WI38 (cell line): ENCODE measurements around the gene PHF21B.
"Not testable (repeated sequence)": the region's sequence is repeated elsewhere in the genome, so short reads cannot be mapped to it uniquely, and the experiment has no call there.

Experiments used
- H3K4me3 ChIP-seq: 2 replicates; pipeline ENCODE4 v1.5.1; 2011; ENCODE audit warnings: low read depth, mild to moderate bottlenecking, control low read depth, low read length
- TF ChIP-seq, protein P1 (sequence below): IDR thresholded peaks from 2 replicates; pipeline ENCODE4 v1.5.1; 2012; ENCODE audit warnings: low read depth, mild to moderate bottlenecking, control low read depth, low read length

Gene PHF21B

DNA sequence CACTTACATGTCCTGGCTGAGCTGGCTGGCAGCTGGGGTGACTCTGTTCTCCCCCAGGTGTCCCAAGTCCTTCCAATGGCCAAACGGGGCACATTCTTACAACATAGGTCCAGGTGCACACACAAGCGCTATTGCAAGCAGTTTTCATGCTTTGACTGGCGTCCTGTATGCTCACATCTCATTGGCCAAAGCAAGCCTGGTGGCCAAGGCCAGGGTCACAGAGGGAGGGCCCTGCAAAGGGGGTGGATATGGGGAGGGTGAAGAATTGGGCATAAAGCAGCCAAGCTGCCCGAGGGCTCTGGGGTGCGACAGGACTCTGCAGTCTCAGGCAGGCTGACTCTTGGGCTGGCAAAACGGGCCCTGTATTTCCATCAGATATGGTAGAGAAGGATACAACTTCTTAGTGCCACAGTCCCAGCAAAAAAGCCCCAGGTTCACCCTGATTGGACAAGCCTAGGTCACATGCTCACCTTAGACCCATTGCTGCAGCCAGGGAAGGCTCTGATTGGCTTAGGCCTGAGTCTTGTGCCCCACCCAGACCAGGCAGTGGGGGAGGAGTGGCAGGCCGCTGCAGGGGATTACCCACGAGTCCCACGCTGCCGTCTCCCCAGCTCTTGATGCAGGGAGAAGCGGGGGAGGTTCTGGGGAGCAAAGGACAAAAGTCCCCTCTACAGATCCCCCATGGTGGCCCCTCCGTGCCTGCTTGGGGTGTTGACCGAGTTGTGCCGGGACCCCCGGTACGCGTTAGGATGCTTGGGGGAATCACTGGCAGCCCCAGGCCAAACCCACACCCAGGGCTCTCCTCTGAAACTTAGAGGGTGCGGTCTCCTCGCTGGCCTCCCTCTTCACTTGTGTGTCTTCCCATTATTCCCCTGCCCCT, 146.6 kb downstream of the PHF21B start:
- TF ChIP-seq, protein P1, sequence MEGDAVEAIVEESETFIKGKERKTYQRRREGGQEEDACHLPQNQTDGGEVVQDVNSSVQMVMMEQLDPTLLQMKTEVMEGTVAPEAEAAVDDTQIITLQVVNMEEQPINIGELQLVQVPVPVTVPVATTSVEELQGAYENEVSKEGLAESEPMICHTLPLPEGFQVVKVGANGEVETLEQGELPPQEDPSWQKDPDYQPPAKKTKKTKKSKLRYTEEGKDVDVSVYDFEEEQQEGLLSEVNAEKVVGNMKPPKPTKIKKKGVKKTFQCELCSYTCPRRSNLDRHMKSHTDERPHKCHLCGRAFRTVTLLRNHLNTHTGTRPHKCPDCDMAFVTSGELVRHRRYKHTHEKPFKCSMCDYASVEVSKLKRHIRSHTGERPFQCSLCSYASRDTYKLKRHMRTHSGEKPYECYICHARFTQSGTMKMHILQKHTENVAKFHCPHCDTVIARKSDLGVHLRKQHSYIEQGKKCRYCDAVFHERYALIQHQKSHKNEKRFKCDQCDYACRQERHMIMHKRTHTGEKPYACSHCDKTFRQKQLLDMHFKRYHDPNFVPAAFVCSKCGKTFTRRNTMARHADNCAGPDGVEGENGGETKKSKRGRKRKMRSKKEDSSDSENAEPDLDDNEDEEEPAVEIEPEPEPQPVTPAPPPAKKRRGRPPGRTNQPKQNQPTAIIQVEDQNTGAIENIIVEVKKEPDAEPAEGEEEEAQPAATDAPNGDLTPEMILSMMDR = no peak
- H3K4me3 ChIP-seq = no peak overlapping the region

DNA sequence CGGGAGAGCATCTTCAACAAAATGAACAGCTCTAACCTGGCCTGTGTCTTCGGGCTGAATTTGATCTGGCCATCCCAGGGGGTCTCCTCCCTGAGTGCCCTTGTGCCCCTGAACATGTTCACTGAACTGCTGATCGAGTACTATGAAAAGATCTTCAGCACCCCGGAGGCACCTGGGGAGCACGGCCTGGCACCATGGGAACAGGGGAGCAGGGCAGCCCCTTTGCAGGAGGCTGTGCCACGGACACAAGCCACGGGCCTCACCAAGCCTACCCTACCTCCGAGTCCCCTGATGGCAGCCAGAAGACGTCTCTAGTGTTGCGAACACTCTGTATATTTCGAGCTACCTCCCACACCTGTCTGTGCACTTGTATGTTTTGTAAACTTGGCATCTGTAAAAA, 147.5 kb downstream of the PHF21B start:
- H3K4me3 ChIP-seq = no peak overlapping the region
- TF ChIP-seq, protein P1 = no peak

DNA sequence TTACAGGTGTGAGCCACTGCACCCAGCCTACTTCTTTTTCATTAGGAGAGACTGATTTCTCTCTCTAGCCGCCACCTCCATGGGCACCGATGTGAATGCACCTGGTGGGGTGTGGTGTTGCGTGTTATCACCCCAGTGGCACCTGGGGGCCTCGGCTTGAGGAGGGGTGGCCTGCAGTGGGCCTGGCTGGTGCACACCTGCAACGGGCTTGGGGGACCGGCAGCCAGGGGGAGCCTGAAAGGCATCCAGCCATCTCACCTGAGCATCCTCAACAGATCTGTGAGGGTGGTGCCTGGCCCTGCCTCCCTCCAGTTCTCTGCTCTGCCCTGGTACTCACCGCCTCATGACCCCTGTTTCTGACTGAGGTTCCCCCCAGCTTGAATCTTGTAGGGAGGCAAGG, 148.6 kb downstream of the PHF21B start:
- H3K4me3 ChIP-seq = no peak overlapping the region
- TF ChIP-seq, protein P1 = no peak

DNA sequence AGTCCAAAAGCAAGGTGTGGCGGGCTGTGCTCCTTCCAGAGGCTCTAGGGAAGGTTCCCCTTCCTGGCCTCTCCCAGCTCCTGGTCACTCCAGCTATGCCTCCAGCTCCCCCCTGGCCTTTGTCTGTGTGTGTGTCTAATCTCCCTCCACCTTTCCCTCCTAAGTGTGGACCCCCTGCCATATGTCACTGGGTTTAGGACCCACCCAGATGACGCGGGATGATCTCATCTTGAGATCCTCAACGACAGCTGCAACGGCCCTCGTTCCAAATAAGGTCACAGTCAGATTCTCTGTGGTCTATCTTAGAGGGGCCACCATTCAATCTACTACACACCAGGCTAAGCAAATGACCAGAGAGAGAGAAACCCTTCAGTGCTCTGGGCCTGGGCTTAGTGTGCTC, 149.5 kb downstream of the PHF21B start:
- H3K4me3 ChIP-seq = no peak overlapping the region
- TF ChIP-seq, protein P1 = no peak

DNA sequence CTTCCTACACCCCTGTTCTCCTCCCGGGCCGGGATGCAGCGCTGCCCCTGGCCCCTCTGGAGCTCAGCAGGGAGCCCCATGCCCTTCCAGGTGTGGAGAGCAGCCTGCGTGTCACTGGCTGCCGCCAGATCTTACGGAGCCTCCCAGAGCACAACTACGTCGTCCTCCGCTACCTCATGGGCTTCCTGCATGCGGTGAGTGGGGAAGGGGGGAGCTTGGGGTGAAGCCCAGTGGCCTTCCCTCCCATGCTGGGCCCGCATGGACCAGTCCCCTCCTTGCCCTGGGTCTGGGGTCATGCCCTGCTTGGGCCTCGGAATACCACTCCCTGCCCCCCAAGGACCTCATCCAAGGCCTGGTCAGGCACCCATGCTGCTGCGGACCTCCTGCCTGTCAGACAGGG, 150.2 kb downstream of the PHF21B start:
- no peak overlapping the region for H3K4me3 ChIP-seq
- TF ChIP-seq, protein P1 = no peak

DNA sequence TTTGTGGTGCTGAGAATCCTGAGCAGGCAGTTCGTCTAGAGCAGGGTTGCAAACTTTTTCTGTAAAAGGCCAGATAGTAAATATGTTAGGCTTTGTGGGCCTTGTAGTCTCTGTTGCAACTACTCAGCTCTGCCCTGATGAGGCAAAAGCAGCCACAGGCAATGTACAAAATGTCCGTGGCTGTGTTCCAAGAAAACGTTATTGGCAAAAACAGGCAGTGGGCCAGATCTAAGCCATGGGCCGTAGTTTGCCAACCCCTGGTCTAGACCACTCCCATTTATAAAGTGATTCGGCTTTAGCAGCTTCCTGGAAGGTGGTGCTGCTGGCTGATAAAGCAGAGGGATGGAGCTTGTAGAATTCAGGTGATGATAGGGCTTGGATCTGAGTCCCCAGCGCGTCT, 151.0 kb downstream of the PHF21B start:
- not testable (repeated sequence) for H3K4me3 ChIP-seq

DNA sequence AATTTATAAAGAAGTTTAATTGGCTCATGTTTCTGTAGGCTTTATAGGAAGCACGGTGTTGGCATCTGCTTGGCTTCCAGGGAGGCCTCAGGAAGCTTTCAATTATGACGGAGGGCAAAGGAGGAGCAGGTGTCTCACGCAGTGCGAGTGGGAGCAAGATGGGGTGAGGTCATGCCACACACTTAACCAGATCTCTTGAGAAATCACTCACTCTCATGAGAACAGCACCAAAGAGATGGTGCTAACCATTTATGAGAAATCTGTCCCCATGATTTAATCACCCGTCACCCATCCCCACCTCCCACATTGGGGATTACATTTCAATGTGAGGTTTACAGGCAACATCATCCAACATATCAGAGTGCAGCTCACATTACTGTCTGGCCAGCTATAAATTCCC, 153.9 kb downstream of the PHF21B start:
- TF ChIP-seq, protein P1 = no peak
- H3K4me3 ChIP-seq = no peak overlapping the region

DNA sequence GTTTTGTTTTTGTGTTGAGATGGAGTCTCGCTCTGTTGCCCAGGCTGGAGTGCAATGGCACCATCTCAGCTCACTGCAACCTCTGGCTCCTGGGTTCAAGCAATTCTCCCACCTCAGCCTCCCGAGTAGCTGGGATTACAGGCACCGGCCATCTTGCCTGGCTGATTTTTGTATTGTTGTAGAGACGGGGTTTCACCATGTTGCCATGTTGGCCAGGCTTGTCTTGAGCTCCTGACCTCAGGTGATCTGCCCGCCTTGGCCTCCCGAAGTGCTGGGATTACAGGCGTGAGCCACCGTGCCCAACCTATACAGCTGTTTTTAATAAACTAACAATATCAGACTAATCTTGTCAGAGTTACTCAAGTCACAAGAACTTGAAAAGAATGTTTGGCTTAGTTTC, 155.2 kb downstream of the PHF21B start:
- not testable (repeated sequence) for H3K4me3 ChIP-seq
